MM.1S (cell line): ENCODE measurements around the gene HERC2.
"Not testable (repeated sequence)": the region's sequence is repeated elsewhere in the genome, so short reads cannot be mapped to it uniquely, and the experiment has no call there.

Experiments used
- DNase-seq: peaks from one replicate; pipeline ENCODE4 v3.0.0-alpha.2; 2015
- H2AFZ ChIP-seq: fragments of 300-600 bp; sonication (generic); 2 replicates; pipeline ENCODE4 v1.6.0; 2016; ENCODE audit warnings: antibody characterized with exemption, low read length
- H3F3A ChIP-seq: fragments of 300-600 bp; sonication (generic); 2 replicates; pipeline ENCODE4 v1.6.1; 2016; ENCODE audit warnings: mild to moderate bottlenecking, antibody characterized with exemption, low read length, moderate library complexity, mixed read lengths; ENCODE audit not compliant: insufficient read depth
- H3K27ac ChIP-seq: fragments of 300-600 bp; sonication (generic); 2 replicates; pipeline ENCODE4 v1.5.1; 2016; ENCODE audit warnings: mild to moderate bottlenecking, low read length
- H3K27me3 ChIP-seq: fragments of 300-600 bp; sonication (generic); replicated peaks from 2 replicates; pipeline ENCODE4 v1.6.0; 2016; ENCODE audit warnings: low read length; ENCODE audit not compliant: insufficient read depth
- H3K36me3 ChIP-seq: fragments of 300-600 bp; sonication (generic); replicated peaks from 2 replicates; pipeline ENCODE4 v1.6.1; 2016; ENCODE audit warnings: mild to moderate bottlenecking, low read length, mixed read lengths; ENCODE audit not compliant: insufficient read depth
- H3K4me1 ChIP-seq: fragments of 300-600 bp; sonication (generic); 2 replicates; pipeline ENCODE4 v1.6.1; 2016; ENCODE audit warnings: low read length, mixed read lengths
- H3K4me2 ChIP-seq: fragments of 300-600 bp; sonication (generic); 2 replicates; pipeline ENCODE4 v1.6.0; 2016; ENCODE audit warnings: low read depth, low read length
- H3K4me3 ChIP-seq: fragments of 300-600 bp; sonication (generic); 2 replicates; pipeline ENCODE4 v1.5.1; 2016; ENCODE audit warnings: low read length, mixed read lengths
- H3K79me2 ChIP-seq: fragments of 300-600 bp; sonication (generic); 2 replicates; pipeline ENCODE4 v1.6.1; 2016; ENCODE audit warnings: mixed run types, low read length, mixed read lengths
- H3K9ac ChIP-seq: fragments of 300-600 bp; sonication (generic); 2 replicates; pipeline ENCODE4 v1.6.1; 2016; ENCODE audit warnings: low read length, mixed read lengths
- H3K9me2 ChIP-seq: fragments of 300-600 bp; sonication (generic); replicated peaks from 2 replicates; pipeline ENCODE4 v1.6.1; 2016; ENCODE audit warnings: mild to moderate bottlenecking, low read length, mixed read lengths; ENCODE audit not compliant: insufficient read depth
- H3K9me3 ChIP-seq: fragments of 300-600 bp; sonication (generic); replicated peaks from 2 replicates; pipeline ENCODE4 v1.6.1; 2016; ENCODE audit warnings: mild to moderate bottlenecking, low read length, mixed read lengths; ENCODE audit not compliant: insufficient read depth
- H4K20me1 ChIP-seq: fragments of 300-600 bp; sonication (generic); 2 replicates; pipeline ENCODE4 v1.6.1; 2016; ENCODE audit warnings: mild to moderate bottlenecking, low read length, moderate library complexity, mixed read lengths; ENCODE audit not compliant: insufficient read depth

The HERC2 gene

DNA sequence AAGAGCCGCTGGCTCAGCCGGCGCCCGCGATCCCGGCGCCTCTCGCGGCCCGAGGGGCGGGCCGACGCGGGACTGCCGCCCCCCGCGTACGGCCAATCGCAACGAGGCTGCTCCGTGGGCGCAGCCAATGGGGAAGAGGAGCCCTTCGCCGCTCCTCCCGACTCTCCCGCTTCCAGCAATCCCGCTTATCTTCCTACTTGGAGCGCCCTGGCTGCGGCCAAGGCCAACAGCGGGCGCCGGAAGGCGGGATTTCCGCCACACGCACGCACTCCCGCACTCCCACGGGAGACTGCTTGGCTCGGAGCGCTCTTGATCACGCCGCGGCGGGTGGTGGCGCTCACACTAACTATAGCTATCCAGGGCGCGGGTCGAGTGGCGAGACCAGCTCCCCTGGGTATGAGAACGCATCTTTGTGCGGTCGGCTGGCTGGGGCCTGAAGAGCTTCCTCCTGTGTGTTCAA lies at the start of gene HERC2:
TSS of gene HERC2 (minus strand) at position 51 of the 460 bp plus-strand sequence. CDS start 746 bp downstream, outside the sequence.
- not testable (repeated sequence) for H3K9ac ChIP-seq, H2AFZ ChIP-seq, DNase-seq, H3K79me2 ChIP-seq, H3K36me3 ChIP-seq, H3K4me2 ChIP-seq, H3K27me3 ChIP-seq, H3K27ac ChIP-seq, H3K9me3 ChIP-seq, H4K20me1 ChIP-seq, H3K4me3 ChIP-seq, H3K4me1 ChIP-seq, H3F3A ChIP-seq, H3K9me2 ChIP-seq

DNA sequence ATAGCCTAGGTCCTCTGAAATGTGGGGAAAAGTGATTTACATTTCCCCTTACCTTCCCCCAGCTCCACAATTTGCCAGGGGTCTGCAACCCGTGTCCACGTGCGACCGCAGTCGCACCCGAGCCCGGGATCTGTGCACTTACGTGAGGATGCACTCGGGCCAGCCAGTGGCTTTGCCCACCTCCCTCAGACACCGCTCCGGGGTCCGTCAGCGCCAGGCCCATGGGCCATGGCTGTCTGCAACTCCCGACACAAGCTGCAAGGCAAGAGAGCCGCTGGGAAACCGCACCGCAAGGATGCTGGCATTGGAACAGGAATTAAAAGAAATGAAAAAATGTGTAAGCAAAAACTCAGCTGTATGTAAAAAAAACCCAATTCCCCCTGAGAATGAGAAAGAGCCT lies 43.5 kb upstream of the HERC2 start:
- H3K27me3 ChIP-seq, H3F3A ChIP-seq, H3K4me3 ChIP-seq, H3K4me2 ChIP-seq, H3K36me3 ChIP-seq, H2AFZ ChIP-seq, DNase-seq, H3K9ac ChIP-seq, H3K9me3 ChIP-seq, H3K79me2 ChIP-seq, H3K27ac ChIP-seq, H3K4me1 ChIP-seq, H3K9me2 ChIP-seq, H4K20me1 ChIP-seq: not testable (repeated sequence)

- not testable (repeated sequence) for H3K4me3 ChIP-seq, H3K36me3 ChIP-seq
These were observed 36.0 kb upstream of the HERC2 start, which contains the start of gene GOLGA6L24 for GRCh38 chr15:28357984-28358383. GOLGA6L24 (minus strand) TSS chr15:28358084; CDS start chr15:28358023, 61 bp downstream.

GRCh38 chr15:28321358-28322078 lies 461 bp downstream of the HERC2 start:
- not testable (repeated sequence) for H3K4me1 ChIP-seq, H2AFZ ChIP-seq, H3K4me3 ChIP-seq, H3K27ac ChIP-seq, H3K9me2 ChIP-seq, H3F3A ChIP-seq, H3K36me3 ChIP-seq, H3K27me3 ChIP-seq, DNase-seq, H3K9me3 ChIP-seq, H4K20me1 ChIP-seq, H3K4me2 ChIP-seq, H3K79me2 ChIP-seq, H3K9ac ChIP-seq

More at GRCh38 chr15:28357984-28358383, 36.0 kb upstream of the HERC2 start, which contains the start of gene GOLGA6L24:
- not testable (repeated sequence) for H3K79me2 ChIP-seq, H3K4me2 ChIP-seq, H3K9me2 ChIP-seq, H3K9ac ChIP-seq, H3K4me1 ChIP-seq, H2AFZ ChIP-seq, H3K27ac ChIP-seq, H3F3A ChIP-seq, DNase-seq, H4K20me1 ChIP-seq, H3K27me3 ChIP-seq, H3K9me3 ChIP-seq

DNA sequence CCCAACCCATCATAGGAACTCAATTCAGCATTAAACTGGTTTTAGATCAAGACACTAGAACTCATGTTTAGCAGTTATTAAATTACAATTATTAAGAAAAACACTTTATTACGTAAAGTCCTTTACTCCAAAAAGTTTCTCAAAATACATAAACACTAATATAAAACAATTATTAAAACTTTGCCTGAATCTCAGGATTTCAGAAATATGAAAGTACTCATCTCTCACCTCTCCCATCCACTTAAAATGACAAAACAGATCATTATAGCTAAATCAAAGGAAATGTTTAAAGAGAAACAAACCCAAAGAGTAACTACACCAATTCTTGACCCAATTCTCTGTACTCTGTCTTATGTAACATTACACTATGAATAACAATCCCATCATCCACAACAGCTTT lies 2.3 kb downstream of the HERC2 start:
- H3K4me3 ChIP-seq, H3K9me3 ChIP-seq, DNase-seq, H3F3A ChIP-seq, H3K9ac ChIP-seq, H4K20me1 ChIP-seq, H3K79me2 ChIP-seq, H3K9me2 ChIP-seq, H3K4me2 ChIP-seq, H3K27me3 ChIP-seq, H3K27ac ChIP-seq, H3K36me3 ChIP-seq, H2AFZ ChIP-seq, H3K4me1 ChIP-seq: not testable (repeated sequence)

DNA sequence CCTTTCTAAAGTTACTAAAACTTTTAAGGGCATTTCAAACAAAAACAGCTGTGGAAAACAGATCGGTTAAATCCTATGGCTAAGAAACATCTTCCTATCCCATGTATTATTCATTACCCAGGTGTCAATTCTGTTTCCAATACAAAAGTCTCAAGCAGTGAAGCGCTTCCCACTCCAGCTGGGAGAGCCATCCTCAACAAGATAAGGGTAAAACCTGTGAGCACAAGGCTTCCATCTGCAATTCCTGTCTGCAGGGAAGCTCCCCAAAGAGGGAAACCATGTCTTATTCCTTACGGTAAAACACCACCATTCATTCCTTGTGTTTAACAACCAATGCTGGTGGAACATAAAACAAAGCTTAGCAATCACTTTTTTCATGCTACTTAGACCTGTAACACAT lies 3.2 kb downstream of the HERC2 start:
- H3K9me2 ChIP-seq, H3K27ac ChIP-seq, DNase-seq, H3K9ac ChIP-seq, H3K4me3 ChIP-seq, H3F3A ChIP-seq, H2AFZ ChIP-seq, H3K4me2 ChIP-seq, H4K20me1 ChIP-seq, H3K36me3 ChIP-seq, H3K79me2 ChIP-seq, H3K9me3 ChIP-seq, H3K27me3 ChIP-seq, H3K4me1 ChIP-seq: not testable (repeated sequence)

DNA sequence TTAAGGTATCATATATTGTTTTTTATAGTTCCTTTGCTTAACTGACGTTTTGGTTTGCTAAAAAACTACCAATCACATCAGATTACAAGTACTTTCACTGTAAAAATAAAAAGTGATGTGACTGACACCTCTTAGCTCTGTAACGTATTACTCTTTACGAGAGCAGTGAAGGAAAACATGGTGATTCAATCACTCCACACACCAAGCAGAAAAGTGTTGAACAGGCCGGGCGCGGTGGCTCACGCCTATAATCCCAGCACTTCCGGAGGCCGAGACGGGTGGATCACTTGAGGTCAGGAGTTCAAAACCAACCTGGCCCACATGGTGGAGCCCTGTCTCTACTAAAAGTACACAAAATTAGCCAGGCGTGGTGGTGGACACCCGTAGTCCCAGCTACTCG lies 3.9 kb downstream of the HERC2 start:
- H3K4me3 ChIP-seq, H3K9ac ChIP-seq, H3K4me2 ChIP-seq, H3K79me2 ChIP-seq, H3K36me3 ChIP-seq, H3F3A ChIP-seq, H3K9me3 ChIP-seq, H3K9me2 ChIP-seq, H3K27ac ChIP-seq, H2AFZ ChIP-seq, DNase-seq, H3K4me1 ChIP-seq, H4K20me1 ChIP-seq, H3K27me3 ChIP-seq: not testable (repeated sequence)

- H3K36me3 ChIP-seq, DNase-seq, H3K4me3 ChIP-seq, H2AFZ ChIP-seq, H3K9me3 ChIP-seq, H3K27me3 ChIP-seq, H4K20me1 ChIP-seq, H3K27ac ChIP-seq, H3K4me2 ChIP-seq, H3F3A ChIP-seq, H3K9me2 ChIP-seq, H3K79me2 ChIP-seq, H3K4me1 ChIP-seq, H3K9ac ChIP-seq: not testable (repeated sequence)
These were observed 5.0 kb downstream of the HERC2 start for GRCh38 chr15:28316958-28317357.
